ENCODE data around the gene BCR.

Gene BCR

GRCh38 chr22:23285236-23285635, 104.9 kb downstream of the BCR start:
- TF ChIP-seq CTCF (IDR thresholded peaks at IDR 0.05; ENCODE audit: control insufficient read depth, extremely low read depth, insufficient read depth) = no peak
- H3K4me3 ChIP-seq (ENCODE audit: low read depth, low read length) = no peak overlapping the region
- no peak for DNase-seq (ENCODE audit: low read depth)

GRCh38 chr22:23285734-23286133, 105.4 kb downstream of the BCR start:
- DNase-seq (ENCODE audit: low read depth) = no peak
- TF ChIP-seq CTCF (IDR thresholded peaks at IDR 0.05; ENCODE audit: control insufficient read depth, extremely low read depth, insufficient read depth) = no peak
- H3K4me3 ChIP-seq (ENCODE audit: low read depth, low read length) = no peak overlapping the region

GRCh38 chr22:23286296-23286695, 106.0 kb downstream of the BCR start:
- no peak for TF ChIP-seq CTCF (IDR thresholded peaks at IDR 0.05; ENCODE audit: control insufficient read depth, extremely low read depth, insufficient read depth)
- no peak for DNase-seq (ENCODE audit: low read depth)
- no peak overlapping the region for H3K4me3 ChIP-seq (ENCODE audit: low read depth, low read length)

- no peak for TF ChIP-seq CTCF (IDR thresholded peaks at IDR 0.05; ENCODE audit: control insufficient read depth, extremely low read depth, insufficient read depth)
- no peak overlapping the region for H3K4me3 ChIP-seq (ENCODE audit: low read depth, low read length)
- no peak for DNase-seq (ENCODE audit: low read depth)
These were observed 107.1 kb downstream of the BCR start for GRCh38 chr22:23287136-23288095.

- H3K4me3 ChIP-seq (ENCODE audit: low read depth, low read length) = no peak overlapping the region
- no peak for DNase-seq (ENCODE audit: low read depth)
- TF ChIP-seq CTCF (IDR thresholded peaks at IDR 0.05; ENCODE audit: control insufficient read depth, extremely low read depth, insufficient read depth) = no peak
These were observed 108.2 kb downstream of the BCR start for GRCh38 chr22:23288301-23289129.

- no peak overlapping the region for H3K4me3 ChIP-seq (ENCODE audit: low read depth, low read length)
- TF ChIP-seq CTCF (IDR thresholded peaks at IDR 0.05; ENCODE audit: control insufficient read depth, extremely low read depth, insufficient read depth) = no peak
- DNase-seq (ENCODE audit: low read depth) = no peak
These were observed 108.8 kb downstream of the BCR start for GRCh38 chr22:23289130-23289503.

Measured in LNCaP clone FGC (cell line).